MM.1S (cell line): ENCODE measurements around the gene GABRG3.

Experiments
- DNase-seq: peaks from one replicate; pipeline ENCODE4 v3.0.0-alpha.2; 2015
- H2AFZ ChIP-seq: fragments of 300-600 bp; sonication (generic); 2 replicates; pipeline ENCODE4 v1.6.0; 2016; ENCODE audit warnings: antibody characterized with exemption, low read length
- H3F3A ChIP-seq: fragments of 300-600 bp; sonication (generic); 2 replicates; pipeline ENCODE4 v1.6.1; 2016; ENCODE audit warnings: mild to moderate bottlenecking, antibody characterized with exemption, low read length, moderate library complexity, mixed read lengths; ENCODE audit not compliant: insufficient read depth
- H3K27ac ChIP-seq: fragments of 300-600 bp; sonication (generic); 2 replicates; pipeline ENCODE4 v1.5.1; 2016; ENCODE audit warnings: mild to moderate bottlenecking, low read length
- H3K27me3 ChIP-seq: fragments of 300-600 bp; sonication (generic); replicated peaks from 2 replicates; pipeline ENCODE4 v1.6.0; 2016; ENCODE audit warnings: low read length; ENCODE audit not compliant: insufficient read depth
- H3K36me3 ChIP-seq: fragments of 300-600 bp; sonication (generic); replicated peaks from 2 replicates; pipeline ENCODE4 v1.6.1; 2016; ENCODE audit warnings: mild to moderate bottlenecking, low read length, mixed read lengths; ENCODE audit not compliant: insufficient read depth
- H3K4me1 ChIP-seq: fragments of 300-600 bp; sonication (generic); 2 replicates; pipeline ENCODE4 v1.6.1; 2016; ENCODE audit warnings: low read length, mixed read lengths
- H3K4me2 ChIP-seq: fragments of 300-600 bp; sonication (generic); 2 replicates; pipeline ENCODE4 v1.6.0; 2016; ENCODE audit warnings: low read depth, low read length
- H3K4me3 ChIP-seq: fragments of 300-600 bp; sonication (generic); 2 replicates; pipeline ENCODE4 v1.5.1; 2016; ENCODE audit warnings: low read length, mixed read lengths
- H3K79me2 ChIP-seq: fragments of 300-600 bp; sonication (generic); 2 replicates; pipeline ENCODE4 v1.6.1; 2016; ENCODE audit warnings: mixed run types, low read length, mixed read lengths
- H3K9ac ChIP-seq: fragments of 300-600 bp; sonication (generic); 2 replicates; pipeline ENCODE4 v1.6.1; 2016; ENCODE audit warnings: low read length, mixed read lengths
- H3K9me2 ChIP-seq: fragments of 300-600 bp; sonication (generic); replicated peaks from 2 replicates; pipeline ENCODE4 v1.6.1; 2016; ENCODE audit warnings: mild to moderate bottlenecking, low read length, mixed read lengths; ENCODE audit not compliant: insufficient read depth
- H3K9me3 ChIP-seq: fragments of 300-600 bp; sonication (generic); replicated peaks from 2 replicates; pipeline ENCODE4 v1.6.1; 2016; ENCODE audit warnings: mild to moderate bottlenecking, low read length, mixed read lengths; ENCODE audit not compliant: insufficient read depth
- H4K20me1 ChIP-seq: fragments of 300-600 bp; sonication (generic); 2 replicates; pipeline ENCODE4 v1.6.1; 2016; ENCODE audit warnings: mild to moderate bottlenecking, low read length, moderate library complexity, mixed read lengths; ENCODE audit not compliant: insufficient read depth
- CTCF ChIP-seq: fragments of 300-600 bp; sonication (generic); IDR thresholded peaks from 2 replicates; pipeline ENCODE4 v1.5.1; 2016; ENCODE audit warnings: antibody characterized with exemption, low read length, mixed read lengths
- EZH2 ChIP-seq: fragments of 300-600 bp; sonication (generic); optimal IDR thresholded peaks from 2 replicates; pipeline ENCODE3; 2017; ENCODE audit warnings: low read depth, mild to moderate bottlenecking, antibody characterized with exemption, low read length, mixed read lengths
- EZH2phosphoT487 ChIP-seq: fragments of 300-600 bp; sonication (generic); IDR thresholded peaks from 2 replicates; pipeline ENCODE4 v1.6.1; 2018; ENCODE audit warnings: antibody characterized with exemption, low read length

The GABRG3 gene

GRCh38 chr15:27575521-27575920, 604.5 kb downstream of the GABRG3 start:
- no peak overlapping the region for H3K4me3 ChIP-seq
- no peaks in the 10 kb centered on the region for H3K79me2 ChIP-seq
- no peak overlapping the region for H3K4me2 ChIP-seq
- H3K9me3 ChIP-seq = no peaks in the 10 kb centered on the region
- TF ChIP-seq CTCF (no peak), EZH2 (no peak), EZH2phosphoT487 (no peak)
- no peak overlapping the region for H3K27ac ChIP-seq
- no peak overlapping the region for H2AFZ ChIP-seq
- H3F3A ChIP-seq = no peaks in the 10 kb centered on the region
- no peak overlapping the region for H3K9ac ChIP-seq
- no peaks in the 10 kb centered on the region for H3K4me1 ChIP-seq
- no peaks in the 10 kb centered on the region for H3K27me3 ChIP-seq
- no peak for DNase-seq
- H3K9me2 ChIP-seq = no peaks in the 10 kb centered on the region
- no peaks in the 10 kb centered on the region for H4K20me1 ChIP-seq
- no peaks in the 10 kb centered on the region for H3K36me3 ChIP-seq

- Histone ChIP-seq H3K9me3 (no peaks in the 10 kb centered on the region), H2AFZ (no peak overlapping the region), H3K4me3 (no peak overlapping the region), H3K79me2 (no peaks in the 10 kb centered on the region), H3K9me2 (no peaks in the 10 kb centered on the region), H3K27me3 (no peaks in the 10 kb centered on the region), H4K20me1 (no peaks in the 10 kb centered on the region), H3K4me2 (no peak overlapping the region), H3K36me3 (no peaks in the 10 kb centered on the region), H3K4me1 (no peaks in the 10 kb centered on the region), H3K27ac (no peak overlapping the region), H3F3A (no peaks in the 10 kb centered on the region), H3K9ac (no peak overlapping the region)
- DNase-seq = no peak
- TF ChIP-seq CTCF = no peak
- TF ChIP-seq EZH2 = no peak
- TF ChIP-seq EZH2phosphoT487 = no peak
These were observed 605.6 kb downstream of the GABRG3 start for GRCh38 chr15:27576576-27576975.

- no peak for TF ChIP-seq EZH2
- no peak for TF ChIP-seq CTCF
- no peak for TF ChIP-seq EZH2phosphoT487
- H3F3A ChIP-seq = no peaks in the 10 kb centered on the region
- no peak overlapping the region for H2AFZ ChIP-seq
- no peaks in the 10 kb centered on the region for H3K4me1 ChIP-seq
- no peaks in the 10 kb centered on the region for H4K20me1 ChIP-seq
- no peaks in the 10 kb centered on the region for H3K9me2 ChIP-seq
- no peak overlapping the region for H3K9ac ChIP-seq
- no peaks in the 10 kb centered on the region for H3K27me3 ChIP-seq
- H3K36me3 ChIP-seq = no peaks in the 10 kb centered on the region
- no peak overlapping the region for H3K27ac ChIP-seq
- no peak for DNase-seq
- no peaks in the 10 kb centered on the region for H3K79me2 ChIP-seq
- no peaks in the 10 kb centered on the region for H3K9me3 ChIP-seq
- H3K4me3 ChIP-seq = no peak overlapping the region
- no peak overlapping the region for H3K4me2 ChIP-seq
These were observed 608.8 kb downstream of the GABRG3 start for GRCh38 chr15:27579738-27580137.
